Smooth muscle cell (in vitro differentiated cells): ENCODE data around the gene CHMP4B. TPM values are rescaled to one million over a fixed set of nuclear protein-coding genes. Genes with fewer than 3 reads are reported as not detected.

ENCODE experiments used
- DNase-seq: peaks from one replicate; lab custom pipeline; 2025; ENCODE audit not compliant: unreplicated experiment; lab: John Stamatoyannopoulos, UW
- H2AFZ ChIP-seq: fragments of 200-600 bp; sonication (generic); 2 replicates; pipeline ENCODE4 v1.6.0; 2016; ENCODE audit warnings: antibody characterized with exemption, low read depth, mild to moderate bottlenecking
- H3F3A ChIP-seq: fragments of 200-600 bp; sonication (generic); 2 replicates; pipeline ENCODE4 v1.6.0; 2017; ENCODE audit warnings: antibody characterized with exemption, low read depth
- H3K27ac ChIP-seq: fragments of 200-600 bp; sonication (generic); 2 replicates; pipeline ENCODE4 v1.5.1; 2016; ENCODE audit warnings: low read depth, mild to moderate bottlenecking
- H3K27me3 ChIP-seq: fragments of 200-600 bp; sonication (generic); 2 replicates; pipeline ENCODE4 v1.6.1; 2016; ENCODE audit warnings: low read depth, mild to moderate bottlenecking
- H3K36me3 ChIP-seq: fragments of 200-600 bp; sonication (generic); 2 replicates; pipeline ENCODE4 v1.5.1; 2016; ENCODE audit warnings: low read depth
- H3K4me1 ChIP-seq: fragments of 200-600 bp; sonication (generic); 2 replicates; pipeline ENCODE4 v1.5.1; 2016; ENCODE audit warnings: low read depth
- H3K4me2 ChIP-seq: fragments of 200-600 bp; sonication (generic); 2 replicates; pipeline ENCODE4 v1.6.0; 2016; ENCODE audit warnings: mild to moderate bottlenecking
- H3K4me3 ChIP-seq: fragments of 200-600 bp; sonication (generic); 2 replicates; pipeline ENCODE4 v1.5.1; 2016; ENCODE audit warnings: mild to moderate bottlenecking
- H3K79me2 ChIP-seq: fragments of 200-600 bp; sonication (generic); 2 replicates; pipeline ENCODE4 v1.6.0; 2016; ENCODE audit warnings: low read depth, mild to moderate bottlenecking
- H3K9ac ChIP-seq: fragments of 200-600 bp; sonication (generic); 2 replicates; pipeline ENCODE4 v1.6.0; 2016; ENCODE audit warnings: low read depth
- H3K9me3 ChIP-seq: fragments of 200-600 bp; sonication (generic); replicated peaks from 2 replicates; pipeline ENCODE4 v1.5.1; 2016; ENCODE audit warnings: low read depth
- H4K20me1 ChIP-seq: fragments of 200-600 bp; sonication (generic); 2 replicates; pipeline ENCODE4 v1.6.0; 2016; ENCODE audit warnings: low read depth
- CTCF ChIP-seq: fragments of 200-600 bp; sonication (generic); IDR thresholded peaks from 2 replicates; pipeline ENCODE4 v1.5.1; 2017; ENCODE audit warnings: borderline replicate concordance, mild to moderate bottlenecking, antibody characterized with exemption; ENCODE audit not compliant: insufficient read depth, poor library complexity, severe bottlenecking
- whole genome bisulfite sequencing: methylation state at CpG from one replicate; pipeline ENCODE4 v1.1.7; 2016; ENCODE audit warnings: low lambda C conversion rate; 5-methylcytosine and 5-hydroxymethylcytosine counted together
- polyA plus RNA-seq: library from polyadenylated mRNA; unstranded; fragments of >200 nt; fragmentation: Nextera tagmentation; extraction: Ambion mirVana; gene quantifications from 2 replicates; pipeline ENCODE4 v1.2.1, GENCODE V29; 2016
- total RNA-seq: library from RNA; depleted of rRNA; stranded (reverse); fragments of >200 nt; gene quantifications from 2 replicates; pipeline ENCODE4 v1.2.3, GENCODE V29; 2014

CHMP4B gene
- total and polyA plus RNA-seq, 2 experiments from 2014 or later = 6.2 to 49.4 TPM

GRCh38 chr20:33897313-33897912, 86.3 kb downstream of the CHMP4B start:
- H3F3A ChIP-seq = no peaks in the 10 kb centered on the region
- H3K4me1 ChIP-seq = no peaks in the 10 kb centered on the region
- no peak overlapping the region for H3K4me3 ChIP-seq
- H3K9ac ChIP-seq = no peak overlapping the region
- H4K20me1 ChIP-seq = no peaks in the 10 kb centered on the region
- H3K4me2 ChIP-seq = no peak overlapping the region
- no peaks in the 10 kb centered on the region for H3K36me3 ChIP-seq
- no peak for DNase-seq
- H2AFZ ChIP-seq = no peak overlapping the region
- no peaks in the 10 kb centered on the region for H3K9me3 ChIP-seq
- no peaks in the 10 kb centered on the region for H3K27me3 ChIP-seq
- peak; percentile 25 for TF ChIP-seq CTCF
- H3K27ac ChIP-seq = no peak overlapping the region
- WGBS = 55% methylated on average over 8 of the region's 8 CpGs
- no peaks in the 10 kb centered on the region for H3K79me2 ChIP-seq

GRCh38 chr20:33899106-33899505, 88.0 kb downstream of the CHMP4B start:
- H3K9ac ChIP-seq = no peak overlapping the region
- no peaks in the 10 kb centered on the region for H3K4me1 ChIP-seq
- 88% methylated on average over 7 of the region's 7 CpGs for WGBS
- H3K36me3 ChIP-seq = no peaks in the 10 kb centered on the region
- no peaks in the 10 kb centered on the region for H3K27me3 ChIP-seq
- H3K79me2 ChIP-seq = no peaks in the 10 kb centered on the region
- no peak for DNase-seq
- H3F3A ChIP-seq = no peaks in the 10 kb centered on the region
- no peak for TF ChIP-seq CTCF
- H3K4me3 ChIP-seq = no peak overlapping the region
- no peak overlapping the region for H3K4me2 ChIP-seq
- H2AFZ ChIP-seq = no peak overlapping the region
- no peak overlapping the region for H3K27ac ChIP-seq
- no peaks in the 10 kb centered on the region for H3K9me3 ChIP-seq
- no peaks in the 10 kb centered on the region for H4K20me1 ChIP-seq

- H3K9me3 ChIP-seq = no peaks in the 10 kb centered on the region
Measured at GRCh38 chr20:33900521-33901131, 89.5 kb downstream of the CHMP4B start.

More at GRCh38 chr20:33900521-33901131, 89.5 kb downstream of the CHMP4B start:
- Histone ChIP-seq H3K79me2 (no peaks in the 10 kb centered on the region), H3K36me3 (no peaks in the 10 kb centered on the region), H3K27ac (no peak overlapping the region), H3F3A (no peaks in the 10 kb centered on the region), H3K4me1 (no peaks in the 10 kb centered on the region), H4K20me1 (no peaks in the 10 kb centered on the region), H3K9ac (no peak overlapping the region), H3K4me2 (no peak overlapping the region), H3K27me3 (no peaks in the 10 kb centered on the region), H3K4me3 (no peak overlapping the region), H2AFZ (no peak overlapping the region)
- no peak for DNase-seq
- no peak for TF ChIP-seq CTCF
- 72% methylated on average over 10 of the region's 10 CpGs for WGBS
